A549 (cell line): ENCODE data around the gene VSIG8. TPM values are rescaled to one million over a fixed set of nuclear protein-coding genes. Genes with fewer than 3 reads are reported as not detected.

Experiments used
- CBX2 ChIP-seq: fragments of 200-600 bp; sonication (generic); IDR thresholded peaks from 2 replicates; pipeline ENCODE4 v1.6.1; 2016; ENCODE audit warnings: low read depth, mild to moderate bottlenecking, borderline replicate concordance
- CEBPB ChIP-seq, 2 experiments: fragments of >200 bp in 1 of 2; sonication (Bioruptor Twin) in 1 of 2; formaldehyde crosslinking in 1 of 2; IDR thresholded peaks; 2 replicates each; pipeline ENCODE4 v1.6.1; 2012 to 2016
- CHD4 ChIP-seq: fragments of 200-600 bp; sonication (generic); IDR thresholded peaks from 2 replicates; pipeline ENCODE4 v1.6.1; 2016; ENCODE audit warnings: antibody characterized with exemption, mild to moderate bottlenecking, borderline replicate concordance
- EHF ChIP-seq: fragments of 250-450 bp; sonication (Bioruptor Pico); IDR thresholded peaks from 2 replicates; pipeline ENCODE4 v1.5.0; 2020; ENCODE audit warnings: mild to moderate bottlenecking
- EHMT2 ChIP-seq: fragments of 200-600 bp; sonication (generic); IDR thresholded peaks from 2 replicates; pipeline ENCODE4 v1.6.1; 2016; ENCODE audit warnings: antibody characterized with exemption, low read depth, mild to moderate bottlenecking, moderate library complexity
- FOSB ChIP-seq: fragments of 250-450 bp; sonication (Bioruptor Pico); IDR thresholded peaks from 2 replicates; pipeline ENCODE4 v1.5.0; 2020; ENCODE audit warnings: mild to moderate bottlenecking, moderate library complexity
- FOXS1 ChIP-seq: fragments of 250-450 bp; sonication (Bioruptor Pico); IDR thresholded peaks from 2 replicates; pipeline ENCODE4 v1.5.0; 2020; ENCODE audit warnings: mild to moderate bottlenecking, moderate library complexity
- GATA3 ChIP-seq: IDR thresholded peaks from 2 replicates; pipeline ENCODE4 v1.6.1; 2012; ENCODE audit warnings: borderline replicate concordance
- HEYL ChIP-seq: fragments of 250-450 bp; sonication (Bioruptor Pico); IDR thresholded peaks from 2 replicates; pipeline ENCODE4 v1.8.0; 2021; ENCODE audit warnings: mild to moderate bottlenecking, moderate library complexity
- HOXB5 ChIP-seq: fragments of 250-450 bp; sonication (Bioruptor Pico); IDR thresholded peaks from 2 replicates; pipeline ENCODE4 v1.5.0; 2020; ENCODE audit warnings: mild to moderate bottlenecking, moderate library complexity
- JUN ChIP-seq, 2 experiments: fragments of >200 bp; sonication (Bioruptor Twin); formaldehyde crosslinking; IDR thresholded peaks; 2 replicates in 1 of 2; 3 replicates in 1 of 2; pipeline ENCODE4 v1.6.1; 2016 to 2017
- MYC ChIP-seq: IDR thresholded peaks from 2 replicates; pipeline ENCODE4 v1.6.1; 2012; ENCODE audit warnings: mild to moderate bottlenecking, inconsistent platforms, low read length, improper control_type of control experiment, borderline replicate concordance
- NR3C1 ChIP-seq: fragments of >200 bp; sonication (Bioruptor Twin); formaldehyde crosslinking; IDR thresholded peaks from 3 replicates; pipeline ENCODE4 v1.6.1; 2017
- POLR2A ChIP-seq: IDR thresholded peaks from 2 replicates; pipeline ENCODE4 v1.6.1; 2012; ENCODE audit warnings: mild to moderate bottlenecking, low read length
- POLR2AphosphoS2 ChIP-seq: conservative IDR thresholded peaks from 2 replicates; pipeline ENCODE4 v1.6.1; 2012; ENCODE audit warnings: low read length, improper control_type of control experiment, inconsistent platforms
- RCOR1 ChIP-seq: fragments of 150-350 bp; IDR thresholded peaks from 2 replicates; pipeline ENCODE4 v1.6.1; 2014; ENCODE audit warnings: antibody characterized with exemption, low read length, low read depth
- RFX5 ChIP-seq: fragments of 450-650 bp; IDR thresholded peaks from 2 replicates; pipeline ENCODE4 v1.7.1; 2014; ENCODE audit warnings: antibody characterized with exemption, mild to moderate bottlenecking, moderate library complexity
- RNF2 ChIP-seq: fragments of 200-600 bp; sonication (generic); IDR thresholded peaks from 2 replicates; pipeline ENCODE4 v1.6.1; 2016; ENCODE audit warnings: low read depth, mild to moderate bottlenecking, antibody characterized with exemption, moderate library complexity, borderline replicate concordance
- SMC3 ChIP-seq: fragments of >200 bp; sonication (Bioruptor Twin); formaldehyde crosslinking; IDR thresholded peaks from 3 replicates; pipeline ENCODE4 v1.6.1; 2018; ENCODE audit warnings: inconsistent platforms
- SREBF2 ChIP-seq: fragments of 450-650 bp; IDR thresholded peaks from 2 replicates; pipeline ENCODE4 v1.6.1; 2014; ENCODE audit warnings: mild to moderate bottlenecking, moderate library complexity
- TP53 ChIP-seq: fragments of 250-450 bp; sonication (Bioruptor Pico); IDR thresholded peaks from 2 replicates; pipeline ENCODE4 v1.5.0; 2021; ENCODE audit warnings: mild to moderate bottlenecking, moderate library complexity
- ZC3H11A ChIP-seq: fragments of 450-650 bp; IDR thresholded peaks from 2 replicates; pipeline ENCODE4 v1.6.1; 2014; ENCODE audit warnings: antibody characterized with exemption, mild to moderate bottlenecking
- ZNF302 ChIP-seq: fragments of 250-450 bp; sonication (Bioruptor Pico); IDR thresholded peaks from 2 replicates; pipeline ENCODE4 v1.9.0; 2021; ENCODE audit warnings: inconsistent platforms, mild to moderate bottlenecking, moderate library complexity
- ZSCAN20 ChIP-seq: fragments of 250-450 bp; sonication (Bioruptor Pico); IDR thresholded peaks from 2 replicates; pipeline ENCODE4 v1.8.0; 2022; ENCODE audit warnings: mild to moderate bottlenecking, moderate library complexity
- polyA plus RNA-seq, 4 experiments: library from polyadenylated mRNA; depleted of rRNA in 3 of 4; stranded (reverse); fragments of >200 nt; fragmentation: RNase III in 1 of 4; extraction: RNeasy Plus Mini Kit Qiagen cat#74134 plus additional on column Dnase treatment in 1 of 4; gene quantifications; 2 replicates in 3 of 4; 3 replicates in 1 of 4; pipeline ENCODE4 v1.2.3, GENCODE V29; 2011 to 2017
- TF ChIP-seq, protein P1 (sequence below): fragments of 150-350 bp; IDR thresholded peaks from 2 replicates; pipeline ENCODE4 v1.6.1; 2014; ENCODE audit warnings: low read depth, mild to moderate bottlenecking, low read length
- TF ChIP-seq, protein P2 (sequence below): IDR thresholded peaks from 2 replicates; pipeline ENCODE4 v1.6.1; 2012
- TF ChIP-seq, protein P3 (sequence below): fragments of >200 bp; sonication (Bioruptor Twin); formaldehyde crosslinking; IDR thresholded peaks from 2 replicates; pipeline ENCODE4 v1.6.1; 2016
- TF ChIP-seq, protein P4 (sequence below): fragments of 250-450 bp; sonication (Bioruptor Pico); IDR thresholded peaks from 2 replicates; pipeline ENCODE4 v1.5.0; 2020; ENCODE audit warnings: low read depth, mild to moderate bottlenecking, moderate library complexity
- TF ChIP-seq, protein P5 (sequence below): fragments of 250-450 bp; sonication (Bioruptor Pico); IDR thresholded peaks from 2 replicates; pipeline ENCODE4 v1.5.0; 2021; ENCODE audit warnings: mild to moderate bottlenecking, moderate library complexity, borderline replicate concordance

Gene VSIG8
- polyA plus RNA-seq, 2 of the 4 experiments (the other 2 are of a cell fraction), result 0.04 to 0.09 TPM

DNA sequence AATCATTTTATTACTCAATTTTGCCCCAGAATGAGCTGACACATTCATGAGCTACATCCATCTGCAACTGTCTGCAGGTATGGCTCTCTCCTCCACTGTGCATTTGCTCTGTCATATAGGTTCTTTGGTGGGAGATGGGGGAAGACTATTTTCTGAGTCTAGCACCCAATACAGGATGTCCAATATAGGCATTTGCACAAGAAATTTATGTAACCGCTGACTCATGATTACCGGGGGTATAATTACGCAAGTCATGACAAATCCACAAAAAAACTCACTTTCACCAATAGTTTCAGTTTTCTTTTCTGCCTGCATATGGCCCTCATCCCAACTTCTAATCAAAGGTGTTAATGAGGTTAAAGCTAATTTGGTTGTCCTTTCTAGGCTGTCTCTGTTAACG lies 17.5 kb upstream of the VSIG8 start (continued):
- TF ChIP-seq, protein P1, sequence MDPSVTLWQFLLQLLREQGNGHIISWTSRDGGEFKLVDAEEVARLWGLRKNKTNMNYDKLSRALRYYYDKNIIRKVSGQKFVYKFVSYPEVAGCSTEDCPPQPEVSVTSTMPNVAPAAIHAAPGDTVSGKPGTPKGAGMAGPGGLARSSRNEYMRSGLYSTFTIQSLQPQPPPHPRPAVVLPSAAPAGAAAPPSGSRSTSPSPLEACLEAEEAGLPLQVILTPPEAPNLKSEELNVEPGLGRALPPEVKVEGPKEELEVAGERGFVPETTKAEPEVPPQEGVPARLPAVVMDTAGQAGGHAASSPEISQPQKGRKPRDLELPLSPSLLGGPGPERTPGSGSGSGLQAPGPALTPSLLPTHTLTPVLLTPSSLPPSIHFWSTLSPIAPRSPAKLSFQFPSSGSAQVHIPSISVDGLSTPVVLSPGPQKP, result no peak
- TF ChIP-seq HEYL (no peak), TP53 (CRISPR knock-in tag) (no peak), RNF2 (no peak), CBX2 (no peak), SMC3 (no peak), FOXS1 (no peak), MYC (no peak), CHD4 (no peak), RFX5 (no peak), FOSB (no peak), SREBF2 (no peak), NR3C1 (no peak), ZSCAN20 (CRISPR knock-in tag) (no peak), CEBPB (IDR thresholded peaks at IDR 0.05) (peak; percentile 91 to 94), ZNF302 (no peak), EHF (CRISPR knock-in tag) (no peak), RCOR1 (no peak), GATA3 (no peak), POLR2AphosphoS2 (no peak), HOXB5 (0 out of 2 replicates have a peak, but pooled peaks have one; percentile 12), EHMT2 (no peak), ZC3H11A (no peak), JUN (IDR thresholded peaks at IDR 0.05) (0 out of 5 replicates have a peak, but pooled peaks of 1 of the 2 experiments have one; percentile 21), POLR2A (no peak)
- TF ChIP-seq, protein P2, sequence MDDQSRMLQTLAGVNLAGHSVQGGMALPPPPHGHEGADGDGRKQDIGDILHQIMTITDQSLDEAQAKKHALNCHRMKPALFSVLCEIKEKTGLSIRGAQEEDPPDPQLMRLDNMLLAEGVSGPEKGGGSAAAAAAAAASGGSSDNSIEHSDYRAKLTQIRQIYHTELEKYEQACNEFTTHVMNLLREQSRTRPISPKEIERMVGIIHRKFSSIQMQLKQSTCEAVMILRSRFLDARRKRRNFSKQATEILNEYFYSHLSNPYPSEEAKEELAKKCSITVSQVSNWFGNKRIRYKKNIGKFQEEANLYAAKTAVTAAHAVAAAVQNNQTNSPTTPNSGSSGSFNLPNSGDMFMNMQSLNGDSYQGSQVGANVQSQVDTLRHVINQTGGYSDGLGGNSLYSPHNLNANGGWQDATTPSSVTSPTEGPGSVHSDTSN, result no peak
- TF ChIP-seq, protein P3, sequence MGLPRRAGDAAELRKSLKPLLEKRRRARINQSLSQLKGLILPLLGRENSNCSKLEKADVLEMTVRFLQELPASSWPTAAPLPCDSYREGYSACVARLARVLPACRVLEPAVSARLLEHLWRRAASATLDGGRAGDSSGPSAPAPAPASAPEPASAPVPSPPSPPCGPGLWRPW, result peak; percentile 61; the same call in 1 of the 2 replicates
- TF ChIP-seq, protein P4, sequence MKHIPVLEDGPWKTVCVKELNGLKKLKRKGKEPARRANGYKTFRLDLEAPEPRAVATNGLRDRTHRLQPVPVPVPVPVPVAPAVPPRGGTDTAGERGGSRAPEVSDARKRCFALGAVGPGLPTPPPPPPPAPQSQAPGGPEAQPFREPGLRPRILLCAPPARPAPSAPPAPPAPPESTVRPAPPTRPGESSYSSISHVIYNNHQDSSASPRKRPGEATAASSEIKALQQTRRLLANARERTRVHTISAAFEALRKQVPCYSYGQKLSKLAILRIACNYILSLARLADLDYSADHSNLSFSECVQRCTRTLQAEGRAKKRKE, result no peak
- TF ChIP-seq, protein P5, sequence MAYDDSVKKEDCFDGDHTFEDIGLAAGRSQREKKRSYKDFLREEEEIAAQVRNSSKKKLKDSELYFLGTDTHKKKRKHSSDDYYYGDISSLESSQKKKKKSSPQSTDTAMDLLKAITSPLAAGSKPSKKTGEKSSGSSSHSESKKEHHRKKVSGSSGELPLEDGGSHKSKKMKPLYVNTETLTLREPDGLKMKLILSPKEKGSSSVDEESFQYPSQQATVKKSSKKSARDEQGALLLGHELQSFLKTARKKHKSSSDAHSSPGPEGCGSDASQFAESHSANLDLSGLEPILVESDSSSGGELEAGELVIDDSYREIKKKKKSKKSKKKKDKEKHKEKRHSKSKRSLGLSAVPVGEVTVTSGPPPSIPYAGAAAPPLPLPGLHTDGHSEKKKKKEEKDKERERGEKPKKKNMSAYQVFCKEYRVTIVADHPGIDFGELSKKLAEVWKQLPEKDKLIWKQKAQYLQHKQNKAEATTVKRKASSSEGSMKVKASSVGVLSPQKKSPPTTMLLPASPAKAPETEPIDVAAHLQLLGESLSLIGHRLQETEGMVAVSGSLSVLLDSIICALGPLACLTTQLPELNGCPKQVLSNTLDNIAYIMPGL, result no peak
